GM12878 (cell line): ENCODE measurements around the gene FBXO3. TPM values are rescaled to one million over a fixed set of nuclear protein-coding genes. Genes with fewer than 3 reads are reported as not detected.

Source experiments
- ATAC-seq: fragments of 200-7000 bp; cut with Tn5 transposase; 3 replicates; pipeline ENCODE4 v1.9.1; 2020; ENCODE audit warnings: mild to moderate bottlenecking, moderate library complexity
- BruUV-seq: library from RNA; stranded (reverse); fragments of 400-500 nt; replicated peaks from 2 replicates; lab custom pipeline; 2021; lab: Mats Ljungman, UMichigan
- CTCF ChIA-PET: fragments of 300-600 bp; sonication (Branson Sonifier 250); formaldehyde crosslinking; extraction: SDS; loops from one replicate; lab custom pipeline; 2021; ENCODE audit warnings: inconsistent platforms; lab: Yijun Ruan, JAX
- POLR2A ChIA-PET: fragments of 350-600 bp; formaldehyde crosslinking; extraction: SDS; loops from one replicate; lab custom pipeline; 2021; ENCODE audit warnings: inconsistent platforms; lab: Charles Lee
- RAD21 ChIA-PET: fragments of 300-600 bp; sonication (Branson Sonifier 250); formaldehyde crosslinking; loops from one replicate; lab custom pipeline; 2023; ENCODE audit warnings: antibody characterized with exemption; ENCODE audit not compliant: unreplicated experiment; lab: Charles Lee
- SMC1A ChIA-PET: fragments of 300-600 bp; sonication (Branson Sonifier 250); formaldehyde crosslinking; loops from one replicate; lab custom pipeline; 2023; ENCODE audit not compliant: unreplicated experiment, uncharacterized antibody; lab: Charles Lee
- DNase-seq: peaks from one replicate; pipeline ENCODE4 v3.0.0-alpha.2; 2011; ENCODE audit warnings: low read depth, low spot score
- FAIRE-seq: peaks from 3 replicates; lab custom pipeline; 2011; peaks lifted over from hg19 to GRCh38; lab: Jason Lieb, UNC
- H2AFZ ChIP-seq: 2 replicates; pipeline ENCODE4 v1.6.0; 2011; ENCODE audit warnings: low read depth, low read length, control low read depth; ENCODE audit not compliant: control insufficient read depth
- H3K27ac ChIP-seq: 2 replicates; pipeline ENCODE4 v1.5.1; 2011; ENCODE audit warnings: control low read depth; ENCODE audit not compliant: control insufficient read depth, insufficient read depth
- H3K27me3 ChIP-seq, 2 experiments: replicated peaks in 1 of 2; 2 replicates each; pipeline versions ENCODE4 v1.6.0 to v1.6.1; 2011; ENCODE audit warnings: low read length in 1 of 2; ENCODE audit not compliant: control insufficient read depth in 2 of 2, insufficient read depth in 2 of 2
- H3K36me3 ChIP-seq, 2 experiments: 2 replicates each; pipeline ENCODE4 v1.5.1; 2011; ENCODE audit warnings: low read length in 1 of 2; ENCODE audit not compliant: control insufficient read depth in 2 of 2, insufficient read depth in 2 of 2
- H3K4me1 ChIP-seq: 2 replicates; pipeline ENCODE4 v1.6.1; 2011; ENCODE audit warnings: mild to moderate bottlenecking, low read length, moderate library complexity, mixed read lengths; ENCODE audit not compliant: control insufficient read depth, insufficient read depth
- H3K4me2 ChIP-seq: 2 replicates; pipeline ENCODE4 v1.6.0; 2011; ENCODE audit warnings: control low read depth; ENCODE audit not compliant: control insufficient read depth, insufficient read depth
- H3K4me3 ChIP-seq: fragments of 200-600 bp; sonication (generic); 2 replicates; pipeline ENCODE4 v1.5.1; 2016
- H3K79me2 ChIP-seq: 2 replicates; pipeline ENCODE4 v1.6.0; 2011; ENCODE audit warnings: low read length; ENCODE audit not compliant: control insufficient read depth, insufficient read depth
- H3K9ac ChIP-seq: 2 replicates; pipeline ENCODE4 v1.8.0; 2011; ENCODE audit warnings: low read length, control low read depth, mixed read lengths; ENCODE audit not compliant: control insufficient read depth, insufficient read depth
- H3K9me3 ChIP-seq: replicated peaks from 3 replicates; pipeline ENCODE4 v1.5.1; 2011; ENCODE audit warnings: mild to moderate bottlenecking, low read length; ENCODE audit not compliant: control insufficient read depth, insufficient read depth
- H4K20me1 ChIP-seq: 2 replicates; pipeline ENCODE4 v1.6.0; 2011; ENCODE audit not compliant: control insufficient read depth, insufficient read depth
- CREB1 ChIP-seq: IDR thresholded peaks from 2 replicates; pipeline ENCODE4 v1.6.1; 2012; ENCODE audit warnings: low read depth, mild to moderate bottlenecking, inconsistent platforms
- FOXM1 ChIP-seq: IDR thresholded peaks from 2 replicates; pipeline ENCODE4 v1.6.1; 2012; ENCODE audit warnings: low read depth, mild to moderate bottlenecking, inconsistent platforms, low read length, moderate library complexity
- JUNB ChIP-seq: IDR thresholded peaks from 2 replicates; pipeline ENCODE4 v1.6.1; 2016; ENCODE audit warnings: antibody characterized with exemption, mild to moderate bottlenecking
- MXI1 ChIP-seq: fragments of 150-350 bp; IDR thresholded peaks from 2 replicates; pipeline ENCODE4 v1.6.1; 2011; ENCODE audit warnings: low read depth, mild to moderate bottlenecking, inconsistent platforms, low read length, improper control_type of control experiment
- MYC ChIP-seq: IDR thresholded peaks from 2 replicates; pipeline ENCODE4 v1.6.1; 2011; ENCODE audit warnings: mild to moderate bottlenecking, low read length, moderate library complexity, inconsistent platforms; ENCODE audit not compliant: insufficient read depth, insufficient replicate concordance, insufficient read length, severe bottlenecking
- POU2F2 ChIP-seq: IDR thresholded peaks from 3 replicates; pipeline ENCODE4 v1.6.1; 2011; ENCODE audit warnings: low read depth, mild to moderate bottlenecking, low read length, borderline replicate concordance
- RUNX3 ChIP-seq: IDR thresholded peaks from 2 replicates; pipeline ENCODE4 v1.6.1; 2012; ENCODE audit warnings: low read length, inconsistent platforms
- SPI1 ChIP-seq: IDR thresholded peaks from 2 replicates; pipeline ENCODE4 v1.6.1; 2011; ENCODE audit warnings: low read depth, mild to moderate bottlenecking, low read length, moderate library complexity, borderline replicate concordance; ENCODE audit not compliant: insufficient read depth
- WGBS: methylation state at CpG from one replicate; pipeline ENCODE4 v1.1.6; 2016; ENCODE audit warnings: low lambda C conversion rate; ENCODE audit not compliant: insufficient replicate concordance, insufficient coverage; ENCODE audit errors: missing lambda C conversion rate; 5-methylcytosine and 5-hydroxymethylcytosine counted together
- in situ Hi-C: fragments of 300-500 bp; cut with MboI; formaldehyde crosslinking; loops from 9 replicates; pipeline ENCODE4 v1.14.3; 2018; ENCODE audit warnings: mixed read lengths
- intact Hi-C: fragments of 100-400 bp; cut with micrococcal nuclease; formaldehyde crosslinking; loops from one replicate; pipeline ENCODE4 v1.14.2; 2022; ENCODE audit not compliant: unreplicated experiment
- polyA plus RNA-seq, 11 experiments: library from polyadenylated mRNA; depleted of rRNA in 4 of 11; unstranded in 6 of 11; stranded (reverse) in 5 of 11; fragments of >200 nt; fragmentation: Nextera tagmentation in 4 of 11; fragmentation: Illumina TruSeq in 1 of 11; extraction: Ambion mirVana in 4 of 11; extraction: Trizol in 1 of 11; gene quantifications; 1 replicate in 1 of 11; 2 replicates in 10 of 11; pipeline versions ENCODE4 v1.2.1 to v1.2.3, GENCODE V29; 2011 to 2016; ENCODE audit warnings: inconsistent platforms in 2 of 11, missing spikeins in 2 of 11, low read depth in 1 of 11
- total RNA-seq, 4 experiments: library from RNA; depleted of rRNA in 3 of 4; stranded (reverse); fragments of >200 nt in 3 of 4; fragmentation: Illumina TruSeq in 1 of 4; extraction: Trizol in 1 of 4; gene quantifications; 2 replicates each; pipeline versions ENCODE4 v1.2.1 to v1.2.3, GENCODE V29; 2013 to 2021
- TF ChIP-seq, protein P1 (sequence below): fragments of 450-650 bp; formaldehyde crosslinking; IDR thresholded peaks from 2 replicates; pipeline ENCODE4 v1.4.0; 2022; ENCODE audit warnings: mild to moderate bottlenecking, moderate library complexity
- TF ChIP-seq, protein P2 (sequence below): IDR thresholded peaks from 2 replicates; pipeline ENCODE4 v1.6.1; 2012; ENCODE audit warnings: low read depth, low read length, improper control_type of control experiment
- TF ChIP-seq, protein P3 (sequence below): fragments of 150-350 bp; IDR thresholded peaks from 2 replicates; pipeline ENCODE4 v1.6.1; 2016; ENCODE audit warnings: low read depth, low read length
- TF ChIP-seq, protein P4 (sequence below): fragments of 450-650 bp; IDR thresholded peaks from 2 replicates; pipeline ENCODE4 v1.6.1; 2017; ENCODE audit warnings: mild to moderate bottlenecking, low read depth, inconsistent platforms; ENCODE audit not compliant: poor library complexity, severe bottlenecking

Gene FBXO3
- total and polyA plus RNA-seq, 10 of the 15 experiments (the other 5 are each of a cell fraction or from before 2014, with no cell fraction given): 8.9 to 33.4 (median 13.8) TPM

DNA sequence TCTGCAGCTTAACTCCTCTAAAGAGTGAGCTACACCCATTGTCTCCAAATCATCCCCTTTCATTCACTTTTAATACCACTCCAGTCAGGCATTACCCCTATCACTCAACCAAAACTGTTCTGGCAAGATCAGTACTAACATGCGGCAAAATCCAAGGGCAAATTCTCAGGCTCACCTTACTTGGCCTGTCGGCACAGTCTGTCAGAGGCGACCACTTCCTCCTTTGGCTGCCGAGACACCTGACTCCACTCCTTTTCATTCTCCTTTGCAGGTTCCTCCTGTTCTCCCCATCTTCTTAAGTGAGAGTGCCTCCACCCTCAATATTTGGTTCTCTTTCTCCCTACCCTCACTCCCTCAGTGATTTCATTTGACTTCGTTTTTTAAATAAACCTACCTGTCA lies 77.9 kb downstream of the FBXO3 start:
- no peak for ATAC-seq
- no peaks in the 10 kb centered on the region for H4K20me1 ChIP-seq
- H3K36me3 ChIP-seq: no peaks in the 10 kb centered on the region
- H3K9me3 ChIP-seq: no peaks in the 10 kb centered on the region
- no peak overlapping the region for H3K4me2 ChIP-seq
- no peaks in the 10 kb centered on the region for H3K79me2 ChIP-seq
- H3K4me3 ChIP-seq: no peak overlapping the region
- CTCF ChIA-PET: interaction anchor here (0.7 to 3.2 kb wide), 4 partner anchors 8 to 133 kb away, joined by 3 to 15 read pairs (median 4); no protein-coding TSS in a partner anchor
- no peak overlapping the region for H3K9ac ChIP-seq
- FAIRE-seq: peak; percentile 69
- POLR2A ChIA-PET: interaction anchor here (0.5 kb wide), 1 partner anchor 14 kb away, joined by 4 read pairs; no protein-coding TSS in a partner anchor
- RAD21 ChIA-PET: interaction anchor here (1.6 kb wide), 1 partner anchor 46 kb away, joined by 5 read pairs; no protein-coding TSS in a partner anchor
- no peak overlapping the region for H2AFZ ChIP-seq
- intact Hi-C loops: no loop called here
- no peak overlapping the region for H3K27ac ChIP-seq
- peaks cover 12% of the 10 kb centered on the region for H3K4me1 ChIP-seq
- no peak for DNase-seq
- SMC1A ChIA-PET: interaction anchor here (1.0 kb wide), 1 partner anchor 334 kb away, joined by 3 read pairs; no protein-coding TSS in a partner anchor
- in situ Hi-C loops: no loop called here
- 7% methylated on average over 5 of the region's 5 CpGs for WGBS
- H3K27me3 ChIP-seq: no peaks in the 10 kb centered on the region
- no TSS peak for BruUV-seq
- peak; percentile 79 for TF ChIP-seq SPI1
- TF ChIP-seq CREB1: no peak
- TF ChIP-seq JUNB: no peak
- 0 out of 2 replicates have a peak, but pooled peaks have one; percentile 9 for TF ChIP-seq RUNX3
- TF ChIP-seq, protein P1, sequence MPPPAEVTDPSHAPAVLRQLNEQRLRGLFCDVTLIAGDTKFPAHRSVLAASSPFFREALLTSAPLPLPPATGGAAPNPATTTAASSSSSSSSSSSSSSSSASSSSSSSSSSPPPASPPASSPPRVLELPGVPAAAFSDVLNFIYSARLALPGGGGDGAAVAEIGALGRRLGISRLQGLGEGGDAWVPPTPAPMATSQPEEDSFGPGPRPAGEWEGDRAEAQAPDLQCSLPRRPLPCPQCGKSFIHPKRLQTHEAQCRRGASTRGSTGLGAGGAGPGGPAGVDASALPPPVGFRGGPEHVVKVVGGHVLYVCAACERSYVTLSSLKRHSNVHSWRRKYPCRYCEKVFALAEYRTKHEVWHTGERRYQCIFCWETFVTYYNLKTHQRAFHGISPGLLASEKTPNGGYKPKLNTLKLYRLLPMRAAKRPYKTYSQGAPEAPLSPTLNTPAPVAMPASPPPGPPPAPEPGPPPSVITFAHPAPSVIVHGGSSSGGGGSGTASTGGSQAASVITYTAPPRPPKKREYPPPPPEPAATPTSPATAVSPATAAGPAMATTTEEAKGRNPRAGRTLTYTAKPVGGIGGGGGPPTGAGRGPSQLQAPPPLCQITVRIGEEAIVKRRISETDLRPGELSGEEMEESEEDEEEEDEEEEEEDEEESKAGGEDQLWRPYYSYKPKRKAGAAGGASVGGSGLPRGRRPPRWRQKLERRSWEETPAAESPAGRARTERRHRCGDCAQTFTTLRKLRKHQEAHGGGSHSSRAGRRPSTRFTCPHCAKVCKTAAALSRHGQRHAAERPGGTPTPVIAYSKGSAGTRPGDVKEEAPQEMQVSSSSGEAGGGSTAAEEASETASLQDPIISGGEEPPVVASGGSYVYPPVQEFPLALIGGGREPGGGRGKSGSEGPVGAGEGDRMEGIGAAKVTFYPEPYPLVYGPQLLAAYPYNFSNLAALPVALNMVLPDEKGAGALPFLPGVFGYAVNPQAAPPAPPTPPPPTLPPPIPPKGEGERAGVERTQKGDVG (CRISPR knock-in tag): no peak
- no peak for TF ChIP-seq MYC
- TF ChIP-seq, protein P2, sequence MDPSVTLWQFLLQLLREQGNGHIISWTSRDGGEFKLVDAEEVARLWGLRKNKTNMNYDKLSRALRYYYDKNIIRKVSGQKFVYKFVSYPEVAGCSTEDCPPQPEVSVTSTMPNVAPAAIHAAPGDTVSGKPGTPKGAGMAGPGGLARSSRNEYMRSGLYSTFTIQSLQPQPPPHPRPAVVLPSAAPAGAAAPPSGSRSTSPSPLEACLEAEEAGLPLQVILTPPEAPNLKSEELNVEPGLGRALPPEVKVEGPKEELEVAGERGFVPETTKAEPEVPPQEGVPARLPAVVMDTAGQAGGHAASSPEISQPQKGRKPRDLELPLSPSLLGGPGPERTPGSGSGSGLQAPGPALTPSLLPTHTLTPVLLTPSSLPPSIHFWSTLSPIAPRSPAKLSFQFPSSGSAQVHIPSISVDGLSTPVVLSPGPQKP: no peak
- TF ChIP-seq, protein P3, sequence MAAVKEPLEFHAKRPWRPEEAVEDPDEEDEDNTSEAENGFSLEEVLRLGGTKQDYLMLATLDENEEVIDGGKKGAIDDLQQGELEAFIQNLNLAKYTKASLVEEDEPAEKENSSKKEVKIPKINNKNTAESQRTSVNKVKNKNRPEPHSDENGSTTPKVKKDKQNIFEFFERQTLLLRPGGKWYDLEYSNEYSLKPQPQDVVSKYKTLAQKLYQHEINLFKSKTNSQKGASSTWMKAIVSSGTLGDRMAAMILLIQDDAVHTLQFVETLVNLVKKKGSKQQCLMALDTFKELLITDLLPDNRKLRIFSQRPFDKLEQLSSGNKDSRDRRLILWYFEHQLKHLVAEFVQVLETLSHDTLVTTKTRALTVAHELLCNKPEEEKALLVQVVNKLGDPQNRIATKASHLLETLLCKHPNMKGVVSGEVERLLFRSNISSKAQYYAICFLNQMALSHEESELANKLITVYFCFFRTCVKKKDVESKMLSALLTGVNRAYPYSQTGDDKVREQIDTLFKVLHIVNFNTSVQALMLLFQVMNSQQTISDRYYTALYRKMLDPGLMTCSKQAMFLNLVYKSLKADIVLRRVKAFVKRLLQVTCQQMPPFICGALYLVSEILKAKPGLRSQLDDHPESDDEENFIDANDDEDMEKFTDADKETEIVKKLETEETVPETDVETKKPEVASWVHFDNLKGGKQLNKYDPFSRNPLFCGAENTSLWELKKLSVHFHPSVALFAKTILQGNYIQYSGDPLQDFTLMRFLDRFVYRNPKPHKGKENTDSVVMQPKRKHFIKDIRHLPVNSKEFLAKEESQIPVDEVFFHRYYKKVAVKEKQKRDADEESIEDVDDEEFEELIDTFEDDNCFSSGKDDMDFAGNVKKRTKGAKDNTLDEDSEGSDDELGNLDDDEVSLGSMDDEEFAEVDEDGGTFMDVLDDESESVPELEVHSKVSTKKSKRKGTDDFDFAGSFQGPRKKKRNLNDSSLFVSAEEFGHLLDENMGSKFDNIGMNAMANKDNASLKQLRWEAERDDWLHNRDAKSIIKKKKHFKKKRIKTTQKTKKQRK: no peak
- no peak for TF ChIP-seq MXI1
- no peak for TF ChIP-seq POU2F2
- TF ChIP-seq, protein P4, sequence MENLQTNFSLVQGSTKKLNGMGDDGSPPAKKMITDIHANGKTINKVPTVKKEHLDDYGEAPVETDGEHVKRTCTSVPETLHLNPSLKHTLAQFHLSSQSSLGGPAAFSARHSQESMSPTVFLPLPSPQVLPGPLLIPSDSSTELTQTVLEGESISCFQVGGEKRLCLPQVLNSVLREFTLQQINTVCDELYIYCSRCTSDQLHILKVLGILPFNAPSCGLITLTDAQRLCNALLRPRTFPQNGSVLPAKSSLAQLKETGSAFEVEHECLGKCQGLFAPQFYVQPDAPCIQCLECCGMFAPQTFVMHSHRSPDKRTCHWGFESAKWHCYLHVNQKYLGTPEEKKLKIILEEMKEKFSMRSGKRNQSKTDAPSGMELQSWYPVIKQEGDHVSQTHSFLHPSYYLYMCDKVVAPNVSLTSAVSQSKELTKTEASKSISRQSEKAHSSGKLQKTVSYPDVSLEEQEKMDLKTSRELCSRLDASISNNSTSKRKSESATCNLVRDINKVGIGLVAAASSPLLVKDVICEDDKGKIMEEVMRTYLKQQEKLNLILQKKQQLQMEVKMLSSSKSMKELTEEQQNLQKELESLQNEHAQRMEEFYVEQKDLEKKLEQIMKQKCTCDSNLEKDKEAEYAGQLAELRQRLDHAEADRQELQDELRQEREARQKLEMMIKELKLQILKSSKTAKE: no peak
- no peak for TF ChIP-seq FOXM1
